ENCODE measurements around the gene MACROD2. TPM values are rescaled to one million over a fixed set of nuclear protein-coding genes. Genes with fewer than 3 reads are reported as not detected.

The MACROD2 gene
- polyA plus RNA-seq, 1 donor (not counting 4 experiments of a cell fraction or from before 2014, with no cell fraction given), result 0.71 TPM

DNA sequence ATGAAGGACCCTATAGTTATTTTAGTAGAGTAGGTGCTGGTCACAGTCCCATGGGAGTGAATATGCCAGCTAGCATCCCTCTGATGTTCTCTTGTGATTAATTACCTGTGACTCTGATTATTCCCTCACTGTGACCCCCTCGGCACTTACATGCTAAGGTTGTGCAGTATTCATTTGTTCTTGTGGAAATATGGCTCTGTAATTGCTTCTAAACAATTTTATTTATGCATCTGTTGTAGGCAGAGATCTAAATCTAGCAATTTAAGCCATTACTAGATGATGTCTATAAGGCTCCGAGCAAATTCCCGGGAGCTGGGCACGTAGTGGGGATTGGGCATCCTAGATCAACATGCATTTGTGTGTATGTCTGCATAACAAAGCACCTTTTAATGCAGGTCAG is 1616.2 kb downstream of the MACROD2 start:
- no peak overlapping the region for H2AFZ ChIP-seq (ENCODE audit: control insufficient read depth, low read length)
- H3K9me3 ChIP-seq (ENCODE audit: control insufficient read depth, low read depth, low read length), result no peaks in the 10 kb centered on the region
- FAIRE-seq, result no peak
- no peak overlapping the region for H3K4me2 ChIP-seq (ENCODE audit: control insufficient read depth, extremely low read depth, insufficient read depth, low read depth, low read length)
- DNase-seq (ENCODE audit: low read depth, low spot score), result no peak
- H3K4me3 ChIP-seq (ENCODE audit: control insufficient read depth in 2 of 3, extremely low read depth in 1 of 3, insufficient read depth in 2 of 3, low read depth in 1 of 3, low read length in 3 of 3), result no peak overlapping the region
- no peak overlapping the region for H3K27ac ChIP-seq (ENCODE audit: control insufficient read depth, insufficient read depth, low read length)
- dilution Hi-C loops (cut with MboI; ENCODE audit: extremely low pct_ligation_motif_present, low sequenced_read_pairs), result no loop called here
- TF ChIP-seq CTCF (optimal IDR thresholded peaks at IDR 0.05 in 1 of 3, IDR thresholded peaks at IDR 0.05 in 1 of 3, conservative IDR thresholded peaks at IDR 0.05 in 1 of 3; ENCODE audit: extremely low read depth in 1 of 3, insufficient read depth in 2 of 3, low read length in 3 of 3) (no peak), EZH2 (IDR thresholded peaks at IDR 0.05; ENCODE audit: low read length) (no peak)
- H3K9me1 ChIP-seq (ENCODE audit: control insufficient read depth, extremely low read depth, insufficient read depth, low read length), result no peaks in the 10 kb centered on the region
- no peaks in the 10 kb centered on the region for H4K20me1 ChIP-seq (ENCODE audit: control insufficient read depth, extremely low read depth, insufficient read depth, low read length)
- H3K9ac ChIP-seq (ENCODE audit: control insufficient read depth, extremely low read depth, insufficient read depth, low read length), result no peak overlapping the region
- no peaks in the 10 kb centered on the region for H3K27me3 ChIP-seq (ENCODE audit: control insufficient read depth, extremely low read depth, insufficient read depth, low read length)
- H3K36me3 ChIP-seq (ENCODE audit: control insufficient read depth in 2 of 2, extremely low read depth in 1 of 2, insufficient read depth in 2 of 2, low read length in 2 of 2), result no peaks in the 10 kb centered on the region
- H3K4me1 ChIP-seq (ENCODE audit: control insufficient read depth, extremely low read depth, insufficient read depth, low read length), result no peaks in the 10 kb centered on the region
- H3K79me2 ChIP-seq (ENCODE audit: control insufficient read depth, insufficient read depth, low read length), result no peaks in the 10 kb centered on the region

DNA sequence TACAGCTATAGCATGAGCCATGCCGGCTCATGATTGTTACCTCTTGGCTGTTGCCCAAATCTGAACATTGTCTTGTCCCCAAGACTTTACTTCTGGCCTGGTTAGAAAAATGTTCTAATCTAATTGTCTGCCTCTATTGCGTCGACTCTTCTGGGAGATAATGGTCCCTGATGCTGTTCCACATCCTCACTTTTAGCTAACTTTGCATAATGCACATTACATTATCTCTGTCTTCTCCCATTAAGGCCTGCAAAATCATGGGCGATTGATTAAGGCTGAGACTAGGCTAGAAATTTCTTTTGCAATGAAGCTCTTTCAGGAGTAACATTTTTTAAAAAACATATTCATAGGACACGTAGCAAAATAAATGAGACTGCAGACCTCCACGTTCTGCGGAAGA is 1616.9 kb downstream of the MACROD2 start:
- H3K4me1 ChIP-seq (ENCODE audit: control insufficient read depth, extremely low read depth, insufficient read depth, low read length), result no peaks in the 10 kb centered on the region
- H3K9me1 ChIP-seq (ENCODE audit: control insufficient read depth, extremely low read depth, insufficient read depth, low read length), result no peaks in the 10 kb centered on the region
- no peak overlapping the region for H3K4me3 ChIP-seq (ENCODE audit: control insufficient read depth in 2 of 3, extremely low read depth in 1 of 3, insufficient read depth in 2 of 3, low read depth in 1 of 3, low read length in 3 of 3)
- no peaks in the 10 kb centered on the region for H3K79me2 ChIP-seq (ENCODE audit: control insufficient read depth, insufficient read depth, low read length)
- DNase-seq (ENCODE audit: low read depth, low spot score), result no peak
- H3K27me3 ChIP-seq (ENCODE audit: control insufficient read depth, extremely low read depth, insufficient read depth, low read length), result no peaks in the 10 kb centered on the region
- no peak overlapping the region for H3K9ac ChIP-seq (ENCODE audit: control insufficient read depth, extremely low read depth, insufficient read depth, low read length)
- no peaks in the 10 kb centered on the region for H3K36me3 ChIP-seq (ENCODE audit: control insufficient read depth in 2 of 2, extremely low read depth in 1 of 2, insufficient read depth in 2 of 2, low read length in 2 of 2)
- H3K27ac ChIP-seq (ENCODE audit: control insufficient read depth, insufficient read depth, low read length), result no peak overlapping the region
- TF ChIP-seq EZH2 (IDR thresholded peaks at IDR 0.05; ENCODE audit: low read length) (no peak), CTCF (optimal IDR thresholded peaks at IDR 0.05 in 1 of 3, IDR thresholded peaks at IDR 0.05 in 1 of 3, conservative IDR thresholded peaks at IDR 0.05 in 1 of 3; ENCODE audit: extremely low read depth in 1 of 3, insufficient read depth in 2 of 3, low read length in 3 of 3) (no peak)
- H3K4me2 ChIP-seq (ENCODE audit: control insufficient read depth, extremely low read depth, insufficient read depth, low read depth, low read length), result no peak overlapping the region
- no peaks in the 10 kb centered on the region for H4K20me1 ChIP-seq (ENCODE audit: control insufficient read depth, extremely low read depth, insufficient read depth, low read length)
- dilution Hi-C loops (cut with MboI; ENCODE audit: extremely low pct_ligation_motif_present, low sequenced_read_pairs), result no loop called here
- no peak overlapping the region for H2AFZ ChIP-seq (ENCODE audit: control insufficient read depth, low read length)
- H3K9me3 ChIP-seq (ENCODE audit: control insufficient read depth, low read depth, low read length), result no peaks in the 10 kb centered on the region
- no peak for FAIRE-seq
